Fibroblast of the aortic adventitia (primary cell): ENCODE results near the gene LIMK2. TPM values are rescaled to one million over a fixed set of nuclear protein-coding genes. Genes with fewer than 3 reads are reported as not detected.
"Not testable (repeated sequence)": the region's sequence is repeated elsewhere in the genome, so short reads cannot be mapped to it uniquely, and the experiment has no call there.

Source experiments
- DNase-seq: peaks from one replicate; pipeline ENCODE4 v3.0.0-alpha.2; 2010; ENCODE audit warnings: low read depth
- H3K4me3 ChIP-seq: 2 replicates; pipeline ENCODE4 v1.5.1; 2011; ENCODE audit warnings: low read depth, mild to moderate bottlenecking, control low read depth, low read length, moderate library complexity
- CTCF ChIP-seq: IDR thresholded peaks from 2 replicates; pipeline ENCODE4 v1.5.1; 2011; ENCODE audit warnings: mild to moderate bottlenecking, low read length, control low read depth, inconsistent platforms; ENCODE audit not compliant: insufficient read depth
- total RNA-seq: library from RNA; depleted of rRNA; stranded (reverse); fragments of >200 nt; gene quantifications from 2 replicates; pipeline ENCODE4 v1.2.3, GENCODE V29; 2012; ENCODE audit warnings: low replicate concordance

LIMK2 gene
- total RNA-seq, 1 donor, result 10.0 TPM

- H3K4me3 ChIP-seq, result no peak overlapping the region
- TF ChIP-seq CTCF, result no peak
- no peak for DNase-seq
These were observed 32.8 kb upstream of the LIMK2 start for GRCh38 chr22:31179345-31179744.

- no peak for TF ChIP-seq CTCF
These were observed 28.1 kb upstream of the LIMK2 start for GRCh38 chr22:31184015-31184414.

GRCh38 chr22:31185056-31185455, 27.0 kb upstream of the LIMK2 start:
- DNase-seq, result peak; percentile 51
- no peak overlapping the region for H3K4me3 ChIP-seq
- TF ChIP-seq CTCF, result no peak

More at GRCh38 chr22:31184015-31184414, 28.1 kb upstream of the LIMK2 start:
- no peak for DNase-seq
- no peak overlapping the region for H3K4me3 ChIP-seq

- no peak for TF ChIP-seq CTCF
- H3K4me3 ChIP-seq, result no peak overlapping the region
- no peak for DNase-seq
These were observed 24.5 kb upstream of the LIMK2 start for GRCh38 chr22:31187627-31188026.

- no peak overlapping the region for H3K4me3 ChIP-seq
- peak; percentile 76 for DNase-seq
- TF ChIP-seq CTCF, result no peak
These were observed 19.6 kb upstream of the LIMK2 start for GRCh38 chr22:31192513-31192912.

GRCh38 chr22:31193092-31193491, 19.0 kb upstream of the LIMK2 start:
- no peak for TF ChIP-seq CTCF
- no peak overlapping the region for H3K4me3 ChIP-seq
- no peak for DNase-seq

GRCh38 chr22:31194681-31195080, 17.4 kb upstream of the LIMK2 start:
- not testable (repeated sequence) for H3K4me3 ChIP-seq, DNase-seq

- DNase-seq, result no peak
- TF ChIP-seq CTCF, result no peak
- no peak overlapping the region for H3K4me3 ChIP-seq
These were observed 12.9 kb upstream of the LIMK2 start for GRCh38 chr22:31199187-31199586.

GRCh38 chr22:31204352-31204984, 7.6 kb upstream of the LIMK2 start:
- DNase-seq, H3K4me3 ChIP-seq: not testable (repeated sequence)

- DNase-seq, H3K4me3 ChIP-seq: not testable (repeated sequence)
These were observed 7.0 kb upstream of the LIMK2 start for GRCh38 chr22:31205059-31205458.

GRCh38 chr22:31206460-31206859, 5.6 kb upstream of the LIMK2 start:
- not testable (repeated sequence) for H3K4me3 ChIP-seq, DNase-seq
